Measurements from ENCODE around the gene RPS27. TPM values are rescaled to one million over a fixed set of nuclear protein-coding genes. Genes with fewer than 3 reads are reported as not detected.

The RPS27 gene
- polyA plus RNA-seq, 1 experiment: 8,584 TPM

- ChIA-PET CTCF (interaction anchor here (0.6 to 3.4 kb wide), 8 partner anchors 23 to 155 kb away, joined by 3 to 17 read pairs (median 4); partner anchors contain the start of genes CREB3L4 and RAB13), POLR2A (interaction anchor here (0.7 kb wide), 1 partner anchor 257 kb away, joined by 3 read pairs; no protein-coding TSS in a partner anchor)
- Histone ChIP-seq H3K4me3 (ENCODE audit: low read depth, low read length) (no peak overlapping the region), H3K36me3 (ENCODE audit: control insufficient read depth, insufficient read depth, low read length) (peaks cover 19% of the 10 kb centered on the region), H3K27me3 (ENCODE audit: control insufficient read depth, insufficient read depth, low read length) (no peaks in the 10 kb centered on the region)
- DNase-seq (ENCODE audit: low read depth): no peak
- TF ChIP-seq, protein P1, sequence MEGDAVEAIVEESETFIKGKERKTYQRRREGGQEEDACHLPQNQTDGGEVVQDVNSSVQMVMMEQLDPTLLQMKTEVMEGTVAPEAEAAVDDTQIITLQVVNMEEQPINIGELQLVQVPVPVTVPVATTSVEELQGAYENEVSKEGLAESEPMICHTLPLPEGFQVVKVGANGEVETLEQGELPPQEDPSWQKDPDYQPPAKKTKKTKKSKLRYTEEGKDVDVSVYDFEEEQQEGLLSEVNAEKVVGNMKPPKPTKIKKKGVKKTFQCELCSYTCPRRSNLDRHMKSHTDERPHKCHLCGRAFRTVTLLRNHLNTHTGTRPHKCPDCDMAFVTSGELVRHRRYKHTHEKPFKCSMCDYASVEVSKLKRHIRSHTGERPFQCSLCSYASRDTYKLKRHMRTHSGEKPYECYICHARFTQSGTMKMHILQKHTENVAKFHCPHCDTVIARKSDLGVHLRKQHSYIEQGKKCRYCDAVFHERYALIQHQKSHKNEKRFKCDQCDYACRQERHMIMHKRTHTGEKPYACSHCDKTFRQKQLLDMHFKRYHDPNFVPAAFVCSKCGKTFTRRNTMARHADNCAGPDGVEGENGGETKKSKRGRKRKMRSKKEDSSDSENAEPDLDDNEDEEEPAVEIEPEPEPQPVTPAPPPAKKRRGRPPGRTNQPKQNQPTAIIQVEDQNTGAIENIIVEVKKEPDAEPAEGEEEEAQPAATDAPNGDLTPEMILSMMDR (IDR thresholded peaks at IDR 0.05; ENCODE audit: insufficient read depth, low read depth, low read length): no peak
Measured at GRCh38 chr1:153944827-153945117, 45.8 kb upstream of the RPS27 start.

DNA sequence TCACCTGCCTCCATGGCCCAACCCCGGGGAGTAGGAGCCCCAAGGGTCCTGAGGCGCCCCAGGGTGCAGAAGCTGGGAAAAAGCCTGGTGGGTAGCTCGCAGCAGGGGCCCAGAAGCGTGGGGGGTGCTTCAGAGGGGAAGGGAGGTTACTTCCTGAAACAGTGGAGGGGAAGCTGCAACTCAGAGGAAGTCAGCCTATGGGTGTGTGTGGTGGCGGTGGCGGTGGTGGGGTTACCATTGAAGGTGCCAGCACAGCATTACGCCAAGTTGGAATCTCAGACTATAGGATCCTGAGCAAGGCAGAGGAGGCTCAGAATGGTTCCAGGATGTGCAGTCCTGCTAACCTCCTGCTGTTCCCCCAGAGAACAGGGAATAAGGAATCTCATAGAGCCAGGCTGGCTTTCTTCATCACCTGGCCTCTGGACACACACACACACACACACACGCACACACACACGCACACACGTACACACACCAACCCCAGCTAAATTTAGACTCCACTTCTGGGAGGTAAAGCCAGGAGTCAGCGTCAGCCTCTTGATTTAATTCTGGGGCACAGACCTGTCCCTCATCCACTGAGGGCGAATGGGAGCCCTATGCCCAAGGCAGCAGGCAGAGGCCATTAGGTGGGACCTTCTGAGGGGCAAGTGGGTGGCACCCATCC, 45.3 kb upstream of the RPS27 start:
- Histone ChIP-seq H3K27me3 (ENCODE audit: control insufficient read depth, insufficient read depth, low read length) (no peaks in the 10 kb centered on the region), H3K36me3 (ENCODE audit: control insufficient read depth, insufficient read depth, low read length) (peaks cover 19% of the 10 kb centered on the region), H3K4me3 (ENCODE audit: low read depth, low read length) (peak overlapping the region; percentile 56)
- no peak for DNase-seq (ENCODE audit: low read depth)
- CTCF ChIA-PET: interaction anchor here (0.9 to 3.4 kb wide), 13 partner anchors 11 to 155 kb away, joined by 3 to 17 read pairs (median 7); partner anchors contain the start of genes CREB3L4, CRTC2, RAB13 and SLC39A1
- POLR2A ChIA-PET: interaction anchor here (0.7 kb wide), 1 partner anchor 258 kb away, joined by 3 read pairs; no protein-coding TSS in a partner anchor
- TF ChIP-seq, protein P1 (IDR thresholded peaks at IDR 0.05; ENCODE audit: insufficient read depth, low read depth, low read length): no peak

- H3K36me3 ChIP-seq (ENCODE audit: control insufficient read depth, insufficient read depth, low read length): peaks cover 18% of the 10 kb centered on the region
- TF ChIP-seq, protein P1 (IDR thresholded peaks at IDR 0.05; ENCODE audit: insufficient read depth, low read depth, low read length): no peak
- DNase-seq (ENCODE audit: low read depth): no peak
- ChIA-PET POLR2A (no interaction called here), CTCF (interaction anchor here (0.6 to 3.4 kb wide), 28 partner anchors 9 to 594 kb away, joined by 3 to 17 read pairs (median 4); partner anchors contain the start of genes CREB3L4, CRTC2, GATAD2B and RAB13)
- no peaks in the 10 kb centered on the region for H3K27me3 ChIP-seq (ENCODE audit: control insufficient read depth, insufficient read depth, low read length)
- peak overlapping the region; percentile 56 for H3K4me3 ChIP-seq (ENCODE audit: low read depth, low read length)
Measured at GRCh38 chr1:153945795-153946621, 44.6 kb upstream of the RPS27 start.

DNA sequence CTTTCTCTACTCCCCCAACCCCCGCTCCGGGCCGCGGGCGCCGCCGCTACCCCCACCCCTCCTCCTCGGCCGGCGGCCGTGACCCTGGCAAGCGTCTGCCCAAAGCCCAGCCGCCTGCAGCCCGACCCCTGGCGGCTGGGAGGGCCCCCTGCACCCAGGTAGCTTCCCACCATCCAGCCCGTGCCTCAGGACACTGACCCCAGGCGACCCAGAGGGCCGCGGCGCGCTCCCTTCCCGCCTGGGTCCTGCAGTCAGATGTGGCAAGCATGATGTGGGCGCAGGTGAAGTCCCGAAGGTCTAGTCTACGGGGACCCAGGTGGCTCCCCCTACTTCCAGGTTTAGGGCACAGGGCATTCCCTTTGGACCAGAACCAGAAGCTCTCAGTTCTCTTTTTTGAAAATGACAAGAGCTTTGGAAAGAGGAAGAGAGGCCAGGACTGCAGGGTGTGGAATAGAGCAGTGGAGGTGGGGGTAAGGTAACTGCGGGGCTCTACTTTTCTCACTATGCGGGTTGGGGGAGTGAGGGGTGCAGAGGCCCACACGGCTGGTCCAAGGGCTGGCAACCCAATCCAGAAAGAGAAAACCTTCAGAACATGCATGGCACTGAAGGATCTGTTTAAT, 43.8 kb upstream of the RPS27 start, which contains the start of gene DENND4B:
TSS of gene DENND4B (minus strand) at position 97 of the 620 bp plus-strand sequence. CDS start 2,344 bp downstream, outside the sequence.
- Histone ChIP-seq H3K27me3 (ENCODE audit: control insufficient read depth, insufficient read depth, low read length) (no peaks in the 10 kb centered on the region), H3K4me3 (ENCODE audit: low read depth, low read length) (peak within 1 kb of the TSS; percentile 56), H3K36me3 (ENCODE audit: control insufficient read depth, insufficient read depth, low read length) (peaks cover 22% of the 10 kb centered on the region)
- ChIA-PET POLR2A (interaction anchor here (0.7 kb wide), 1 partner anchor 235 kb away, joined by 3 read pairs; no protein-coding TSS in a partner anchor), CTCF (interaction anchor here (0.5 to 3.4 kb wide), 31 partner anchors 8 to 594 kb away, joined by 3 to 17 read pairs (median 4); partner anchors contain the start of genes CREB3L4, CRTC2, GATAD2B and RAB13)
- TF ChIP-seq, protein P1 (IDR thresholded peaks at IDR 0.05; ENCODE audit: insufficient read depth, low read depth, low read length): peak; percentile 89
- DNase-seq (ENCODE audit: low read depth): no peak
